Kidney capillary endothelial cell (primary cell): ENCODE measurements around the gene TTYH1.
"Not testable (repeated sequence)": the region's sequence is repeated elsewhere in the genome, so short reads cannot be mapped to it uniquely, and the experiment has no call there.

ENCODE experiments used
- DNase-seq: peaks from one replicate; pipeline ENCODE4 v3.0.0-alpha.2; 2018; ENCODE audit warnings: low spot score

The TTYH1 gene

GRCh38 chr19:54444737-54445136, 29.5 kb downstream of the TTYH1 start:
- DNase-seq, result no peak

- not testable (repeated sequence) for DNase-seq
These were observed 31.1 kb downstream of the TTYH1 start for GRCh38 chr19:54446349-54446748.

GRCh38 chr19:54448040-54448773, 32.9 kb downstream of the TTYH1 start:
- peak; percentile 55 for DNase-seq

GRCh38 chr19:54448774-54449700, 33.8 kb downstream of the TTYH1 start, which contains the start of gene LENG8:
Gene LENG8 (plus strand): TSS chr19:54449199. CDS start chr19:54451345, 2,146 bp downstream.
- peak; percentile 95 for DNase-seq

GRCh38 chr19:54449701-54450069, 34.4 kb downstream of the TTYH1 start:
- DNase-seq, result no peak

- DNase-seq, result no peak
These were observed 36.1 kb downstream of the TTYH1 start for GRCh38 chr19:54451331-54451871.

- DNase-seq, result no peak
These were observed 36.7 kb downstream of the TTYH1 start for GRCh38 chr19:54451997-54452396.

GRCh38 chr19:54452626-54453025, 37.4 kb downstream of the TTYH1 start:
- DNase-seq, result no peak

- DNase-seq, result no peak
These were observed 38.9 kb downstream of the TTYH1 start for GRCh38 chr19:54453921-54454780.

GRCh38 chr19:54454781-54455675, 39.8 kb downstream of the TTYH1 start:
- DNase-seq, result no peak

- no peak for DNase-seq
These were observed 40.6 kb downstream of the TTYH1 start for GRCh38 chr19:54455786-54456422.

- no peak for DNase-seq
These were observed 41.4 kb downstream of the TTYH1 start for GRCh38 chr19:54456423-54457373.

GRCh38 chr19:54457773-54458647, 42.7 kb downstream of the TTYH1 start:
- no peak for DNase-seq

- no peak for DNase-seq
These were observed 43.5 kb downstream of the TTYH1 start for GRCh38 chr19:54458648-54459281.

GRCh38 chr19:54459282-54460229, 44.3 kb downstream of the TTYH1 start:
- DNase-seq, result no peak

- DNase-seq, result no peak
These were observed 45.2 kb downstream of the TTYH1 start for GRCh38 chr19:54460230-54461005.
